Measurements from ENCODE around the gene RGS7.

DNA sequence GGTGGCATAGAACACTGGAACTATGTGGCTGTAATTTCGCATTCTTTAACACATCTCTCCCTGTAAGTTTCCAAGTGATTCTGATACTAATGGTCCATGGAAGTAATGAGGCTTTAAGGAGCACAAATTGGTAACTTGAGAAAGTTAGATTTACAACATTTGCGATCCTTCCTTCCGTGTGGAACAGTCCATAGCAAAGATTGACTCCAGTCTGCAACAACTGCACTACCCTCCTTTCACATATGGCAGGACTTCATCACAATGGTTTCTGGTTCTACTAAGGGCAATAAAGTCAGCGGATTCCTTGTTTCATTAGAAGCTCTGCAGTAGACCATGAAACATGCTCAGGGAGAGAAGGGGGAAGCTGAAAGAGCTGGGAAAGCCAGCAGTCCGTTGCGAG is 261.2 kb downstream of the RGS7 start:
- TF ChIP-seq, protein P1, sequence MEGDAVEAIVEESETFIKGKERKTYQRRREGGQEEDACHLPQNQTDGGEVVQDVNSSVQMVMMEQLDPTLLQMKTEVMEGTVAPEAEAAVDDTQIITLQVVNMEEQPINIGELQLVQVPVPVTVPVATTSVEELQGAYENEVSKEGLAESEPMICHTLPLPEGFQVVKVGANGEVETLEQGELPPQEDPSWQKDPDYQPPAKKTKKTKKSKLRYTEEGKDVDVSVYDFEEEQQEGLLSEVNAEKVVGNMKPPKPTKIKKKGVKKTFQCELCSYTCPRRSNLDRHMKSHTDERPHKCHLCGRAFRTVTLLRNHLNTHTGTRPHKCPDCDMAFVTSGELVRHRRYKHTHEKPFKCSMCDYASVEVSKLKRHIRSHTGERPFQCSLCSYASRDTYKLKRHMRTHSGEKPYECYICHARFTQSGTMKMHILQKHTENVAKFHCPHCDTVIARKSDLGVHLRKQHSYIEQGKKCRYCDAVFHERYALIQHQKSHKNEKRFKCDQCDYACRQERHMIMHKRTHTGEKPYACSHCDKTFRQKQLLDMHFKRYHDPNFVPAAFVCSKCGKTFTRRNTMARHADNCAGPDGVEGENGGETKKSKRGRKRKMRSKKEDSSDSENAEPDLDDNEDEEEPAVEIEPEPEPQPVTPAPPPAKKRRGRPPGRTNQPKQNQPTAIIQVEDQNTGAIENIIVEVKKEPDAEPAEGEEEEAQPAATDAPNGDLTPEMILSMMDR (conservative IDR thresholded peaks at IDR 0.05; ENCODE audit: low read length) = no peak
- no peak for TF ChIP-seq EZH2phosphoT487 (IDR thresholded peaks at IDR 0.05; ENCODE audit: borderline replicate concordance)
